Brain microvascular endothelial cell (primary cell): ENCODE measurements around the gene CCDC158.
A peak's percentile ranks its signal among the peaks of the same experiment; 100 is the strongest.
"Not testable (repeated sequence)": the region's sequence is repeated elsewhere in the genome, so short reads cannot be mapped to it uniquely, and the experiment has no call there.

Experiments
- DNase-seq: peaks from one replicate; pipeline ENCODE4 v3.0.0-alpha.2; 2020
- H3K27ac ChIP-seq: fragments of 250-450 bp; sonication (Bioruptor Pico); 2 replicates; pipeline ENCODE4 v1.5.1; 2020; ENCODE audit warnings: mild to moderate bottlenecking, moderate library complexity
- H3K27me3 ChIP-seq: fragments of 250-450 bp; sonication (Bioruptor Pico); replicated peaks from 2 replicates; pipeline ENCODE4 v1.5.1; 2020; ENCODE audit warnings: mild to moderate bottlenecking
- H3K36me3 ChIP-seq: fragments of 250-450 bp; sonication (Bioruptor Pico); replicated peaks from 2 replicates; pipeline ENCODE4 v1.5.1; 2020; ENCODE audit warnings: mild to moderate bottlenecking
- H3K4me3 ChIP-seq: 2 replicates; pipeline ENCODE4 v1.5.1; 2011; ENCODE audit warnings: low read depth, mild to moderate bottlenecking, control low read depth, low read length, moderate library complexity
- CTCF ChIP-seq: IDR thresholded peaks from 2 replicates; pipeline ENCODE4 v1.5.1; 2011; ENCODE audit warnings: low read depth, mild to moderate bottlenecking, moderate library complexity, low read length, control low read depth, inconsistent platforms; ENCODE audit errors: missing control alignments
- in situ Hi-C: cut with HindIII; loops from 2 replicates; pipeline ENCODE4 v1.10.0; 2017; ENCODE audit warnings: low sequenced_read_pairs, low pct_ligation_motif_present

CCDC158 gene

GRCh38 chr4:76301068-76301774 is 119.7 kb downstream of the CCDC158 start:
- DNase-seq = peak; percentile 67
- no peaks in the 10 kb centered on the region for H3K36me3 ChIP-seq
- TF ChIP-seq CTCF = no peak
- H3K4me3 ChIP-seq = no peak overlapping the region
- in situ Hi-C loops = no loop called here
- no peak overlapping the region for H3K27ac ChIP-seq
- H3K27me3 ChIP-seq = no peaks in the 10 kb centered on the region

- Histone ChIP-seq H3K27me3 (no peaks in the 10 kb centered on the region), H3K36me3 (no peaks in the 10 kb centered on the region), H3K4me3 (no peak overlapping the region), H3K27ac (no peak overlapping the region)
- no peak for TF ChIP-seq CTCF
- DNase-seq = no peak
- in situ Hi-C loops = no loop called here
Measured at GRCh38 chr4:76300012-76300411, 120.9 kb downstream of the CCDC158 start.

GRCh38 chr4:76298227-76298626 is 122.7 kb downstream of the CCDC158 start:
- H3K36me3 ChIP-seq = no peaks in the 10 kb centered on the region
- DNase-seq = no peak
- H3K27ac ChIP-seq = no peak overlapping the region
- no peaks in the 10 kb centered on the region for H3K27me3 ChIP-seq
- in situ Hi-C loops = no loop called here
- no peak for TF ChIP-seq CTCF
- H3K4me3 ChIP-seq = no peak overlapping the region

GRCh38 chr4:76296286-76296820 is 124.6 kb downstream of the CCDC158 start:
- in situ Hi-C loops = no loop called here
- no peaks in the 10 kb centered on the region for H3K27me3 ChIP-seq
- no peak for DNase-seq
- no peaks in the 10 kb centered on the region for H3K36me3 ChIP-seq
- no peak overlapping the region for H3K4me3 ChIP-seq
- H3K27ac ChIP-seq = no peak overlapping the region
- TF ChIP-seq CTCF = no peak

- H3K4me3 ChIP-seq = no peak overlapping the region
- no peaks in the 10 kb centered on the region for H3K36me3 ChIP-seq
- no peak overlapping the region for H3K27ac ChIP-seq
- no peak for DNase-seq
- no peaks in the 10 kb centered on the region for H3K27me3 ChIP-seq
- in situ Hi-C loops = no loop called here
- no peak for TF ChIP-seq CTCF
Measured at GRCh38 chr4:76293772-76294171, 127.2 kb downstream of the CCDC158 start.

- DNase-seq = no peak
- TF ChIP-seq CTCF = no peak
- H3K4me3 ChIP-seq = no peak overlapping the region
- H3K27me3 ChIP-seq = no peaks in the 10 kb centered on the region
- no peaks in the 10 kb centered on the region for H3K36me3 ChIP-seq
- in situ Hi-C loops = no loop called here
- no peak overlapping the region for H3K27ac ChIP-seq
Measured at GRCh38 chr4:76292730-76293129, 128.2 kb downstream of the CCDC158 start.

- in situ Hi-C loops, H3K27ac ChIP-seq, H3K4me3 ChIP-seq, H3K27me3 ChIP-seq, DNase-seq, H3K36me3 ChIP-seq: not testable (repeated sequence)
Measured at GRCh38 chr4:76287811-76288210, 133.1 kb downstream of the CCDC158 start.
